IMR-90 (cell line): Measurements from ENCODE around the gene TMEM63C.

Experiments
- BHLHE40 ChIP-seq: fragments of 150-350 bp; IDR thresholded peaks from 2 replicates; pipeline ENCODE4 v1.6.1; 2016; ENCODE audit warnings: mild to moderate bottlenecking, low read depth, low read length
- CHD1 ChIP-seq: IDR thresholded peaks from 2 replicates; pipeline ENCODE4 v1.6.1; 2012; ENCODE audit warnings: low read depth, low read length, improper control_type of control experiment
- FOS ChIP-seq: fragments of 150-350 bp; IDR thresholded peaks from 2 replicates; pipeline ENCODE4 v1.6.1; 2016; ENCODE audit warnings: low read depth, low read length
- NFE2L2 ChIP-seq: fragments of 150-350 bp; IDR thresholded peaks from 2 replicates; pipeline ENCODE4 v1.6.1; 2016; ENCODE audit warnings: low read depth, mild to moderate bottlenecking, low read length
- POLR2A ChIP-seq: IDR thresholded peaks from 2 replicates; pipeline ENCODE4 v1.6.1; 2012; ENCODE audit warnings: mild to moderate bottlenecking, low read depth, low read length
- RAD21 ChIP-seq: IDR thresholded peaks from 2 replicates; pipeline ENCODE4 v1.6.1; 2012; ENCODE audit warnings: low read length, improper control_type of control experiment
- RCOR1 ChIP-seq: IDR thresholded peaks from 2 replicates; pipeline ENCODE4 v1.6.1; 2012; ENCODE audit warnings: mild to moderate bottlenecking, low read length, improper control_type of control experiment; ENCODE audit not compliant: insufficient replicate concordance
- SMC3 ChIP-seq: fragments of 150-350 bp; IDR thresholded peaks from 2 replicates; pipeline ENCODE4 v1.6.1; 2016; ENCODE audit warnings: low read depth, mild to moderate bottlenecking, antibody characterized with exemption, low read length, moderate library complexity
- TF ChIP-seq, protein P1 (sequence below): conservative IDR thresholded peaks from 2 replicates; pipeline ENCODE4 v1.5.1; 2012; ENCODE audit warnings: mild to moderate bottlenecking, low read depth, low read length, improper control_type of control experiment
- TF ChIP-seq, protein P2 (sequence below): fragments of 150-350 bp; IDR thresholded peaks from 2 replicates; pipeline ENCODE4 v1.6.1; 2016; ENCODE audit warnings: low read depth, mild to moderate bottlenecking, low read length, moderate library complexity, borderline replicate concordance

DNA sequence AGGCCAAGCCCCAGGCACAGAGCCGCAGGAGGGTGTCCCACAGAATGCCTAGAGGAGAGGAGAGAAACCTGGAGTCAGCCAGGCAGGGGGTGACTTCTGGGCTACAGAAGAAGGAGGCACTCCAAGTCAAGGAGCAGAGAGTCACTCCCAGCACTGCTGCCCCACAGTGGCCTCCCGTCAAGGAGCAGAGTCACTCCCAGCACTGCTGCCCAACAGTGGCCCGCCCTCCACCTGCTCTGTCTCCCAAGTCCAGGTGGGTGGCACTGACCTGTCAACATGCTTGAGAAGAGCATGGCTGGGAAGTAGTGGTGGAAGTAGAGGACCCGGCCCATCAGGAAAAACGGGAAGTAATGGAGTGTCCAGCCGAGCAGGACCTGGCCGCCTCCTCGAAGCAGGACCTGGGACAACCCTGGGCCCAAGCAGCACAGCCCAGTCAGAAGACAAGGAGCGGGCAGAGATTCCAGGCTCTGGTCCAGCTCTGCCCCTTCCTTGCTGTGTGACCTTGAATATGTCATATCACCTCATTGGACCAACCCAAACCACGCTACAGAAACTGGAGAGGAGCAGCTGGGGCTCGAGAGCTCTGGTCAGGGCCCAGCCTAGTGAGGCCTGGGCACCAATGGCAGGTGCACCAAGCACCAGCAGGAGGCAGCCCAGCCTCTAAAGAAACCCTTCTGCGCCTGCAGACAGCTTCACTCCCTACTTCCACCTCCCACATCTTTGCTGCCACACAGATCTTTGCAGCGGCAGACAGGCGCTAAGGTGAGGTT, 97.0 kb downstream of the TMEM63C start:
- TF ChIP-seq, protein P1, sequence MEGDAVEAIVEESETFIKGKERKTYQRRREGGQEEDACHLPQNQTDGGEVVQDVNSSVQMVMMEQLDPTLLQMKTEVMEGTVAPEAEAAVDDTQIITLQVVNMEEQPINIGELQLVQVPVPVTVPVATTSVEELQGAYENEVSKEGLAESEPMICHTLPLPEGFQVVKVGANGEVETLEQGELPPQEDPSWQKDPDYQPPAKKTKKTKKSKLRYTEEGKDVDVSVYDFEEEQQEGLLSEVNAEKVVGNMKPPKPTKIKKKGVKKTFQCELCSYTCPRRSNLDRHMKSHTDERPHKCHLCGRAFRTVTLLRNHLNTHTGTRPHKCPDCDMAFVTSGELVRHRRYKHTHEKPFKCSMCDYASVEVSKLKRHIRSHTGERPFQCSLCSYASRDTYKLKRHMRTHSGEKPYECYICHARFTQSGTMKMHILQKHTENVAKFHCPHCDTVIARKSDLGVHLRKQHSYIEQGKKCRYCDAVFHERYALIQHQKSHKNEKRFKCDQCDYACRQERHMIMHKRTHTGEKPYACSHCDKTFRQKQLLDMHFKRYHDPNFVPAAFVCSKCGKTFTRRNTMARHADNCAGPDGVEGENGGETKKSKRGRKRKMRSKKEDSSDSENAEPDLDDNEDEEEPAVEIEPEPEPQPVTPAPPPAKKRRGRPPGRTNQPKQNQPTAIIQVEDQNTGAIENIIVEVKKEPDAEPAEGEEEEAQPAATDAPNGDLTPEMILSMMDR = 0 out of 2 replicates have a peak, but pooled peaks have one; percentile 7
- TF ChIP-seq SMC3 (no peak), FOS (no peak), POLR2A (no peak), CHD1 (no peak), NFE2L2 (no peak), BHLHE40 (no peak), RCOR1 (no peak), RAD21 (no peak)
- TF ChIP-seq, protein P2, sequence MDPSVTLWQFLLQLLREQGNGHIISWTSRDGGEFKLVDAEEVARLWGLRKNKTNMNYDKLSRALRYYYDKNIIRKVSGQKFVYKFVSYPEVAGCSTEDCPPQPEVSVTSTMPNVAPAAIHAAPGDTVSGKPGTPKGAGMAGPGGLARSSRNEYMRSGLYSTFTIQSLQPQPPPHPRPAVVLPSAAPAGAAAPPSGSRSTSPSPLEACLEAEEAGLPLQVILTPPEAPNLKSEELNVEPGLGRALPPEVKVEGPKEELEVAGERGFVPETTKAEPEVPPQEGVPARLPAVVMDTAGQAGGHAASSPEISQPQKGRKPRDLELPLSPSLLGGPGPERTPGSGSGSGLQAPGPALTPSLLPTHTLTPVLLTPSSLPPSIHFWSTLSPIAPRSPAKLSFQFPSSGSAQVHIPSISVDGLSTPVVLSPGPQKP = no peak
